AG04450 (cell line): Measurements from ENCODE around the gene RPL37A. TPM values are rescaled to one million over a fixed set of nuclear protein-coding genes. Genes with fewer than 3 reads are reported as not detected.

ENCODE experiments used
- CTCF ChIA-PET: fragments of 300-600, 350-600 bp; formaldehyde crosslinking; extraction: SDS; loops from one replicate; lab custom pipeline; 2022; ENCODE audit warnings: antibody characterized with exemption, inconsistent platforms; lab: Charles Lee
- POLR2A ChIA-PET: fragments of 350-600 bp; formaldehyde crosslinking; extraction: SDS; loops from one replicate; lab custom pipeline; 2021; ENCODE audit warnings: antibody characterized with exemption, inconsistent platforms; lab: Yijun Ruan, JAX
- DNase-seq: peaks from one replicate; pipeline ENCODE4 v3.0.0-alpha.2; 2011; ENCODE audit warnings: low read depth, low spot score
- H3K27ac ChIP-seq: one replicate; pipeline ENCODE4 v1.5.1; 2012; ENCODE audit warnings: low read depth, low read length, control low read depth
- H3K27me3 ChIP-seq: one replicate; pipeline ENCODE4 v1.6.0; 2012; ENCODE audit warnings: low read length; ENCODE audit not compliant: control insufficient read depth, insufficient read depth
- H3K4me3 ChIP-seq: 2 replicates; pipeline ENCODE4 v1.5.1; 2011; ENCODE audit warnings: mild to moderate bottlenecking, low read depth, low read length, control low read depth
- H3K9me3 ChIP-seq: 2 replicates; pipeline ENCODE4 v1.5.1; 2012; ENCODE audit warnings: low read length; ENCODE audit not compliant: control insufficient read depth, insufficient read depth
- polyA plus RNA-seq: library from polyadenylated mRNA; depleted of rRNA; stranded (reverse); fragments of >200 nt; gene quantifications from 2 replicates; pipeline ENCODE4 v1.2.3, GENCODE V29; 2011
- TF ChIP-seq, protein P1 (sequence below): IDR thresholded peaks from 2 replicates; pipeline ENCODE4 v1.5.1; 2011; ENCODE audit warnings: low read depth, low read length, control low read depth, inconsistent platforms

Gene RPL37A
- polyA plus RNA-seq, 1 experiment, result 3,563 TPM

- TF ChIP-seq, protein P1, sequence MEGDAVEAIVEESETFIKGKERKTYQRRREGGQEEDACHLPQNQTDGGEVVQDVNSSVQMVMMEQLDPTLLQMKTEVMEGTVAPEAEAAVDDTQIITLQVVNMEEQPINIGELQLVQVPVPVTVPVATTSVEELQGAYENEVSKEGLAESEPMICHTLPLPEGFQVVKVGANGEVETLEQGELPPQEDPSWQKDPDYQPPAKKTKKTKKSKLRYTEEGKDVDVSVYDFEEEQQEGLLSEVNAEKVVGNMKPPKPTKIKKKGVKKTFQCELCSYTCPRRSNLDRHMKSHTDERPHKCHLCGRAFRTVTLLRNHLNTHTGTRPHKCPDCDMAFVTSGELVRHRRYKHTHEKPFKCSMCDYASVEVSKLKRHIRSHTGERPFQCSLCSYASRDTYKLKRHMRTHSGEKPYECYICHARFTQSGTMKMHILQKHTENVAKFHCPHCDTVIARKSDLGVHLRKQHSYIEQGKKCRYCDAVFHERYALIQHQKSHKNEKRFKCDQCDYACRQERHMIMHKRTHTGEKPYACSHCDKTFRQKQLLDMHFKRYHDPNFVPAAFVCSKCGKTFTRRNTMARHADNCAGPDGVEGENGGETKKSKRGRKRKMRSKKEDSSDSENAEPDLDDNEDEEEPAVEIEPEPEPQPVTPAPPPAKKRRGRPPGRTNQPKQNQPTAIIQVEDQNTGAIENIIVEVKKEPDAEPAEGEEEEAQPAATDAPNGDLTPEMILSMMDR, result no peak
- Histone ChIP-seq H3K27me3 (no peaks in the 10 kb centered on the region), H3K9me3 (peaks cover 16% of the 10 kb centered on the region), H3K4me3 (no peak overlapping the region), H3K27ac (no peak overlapping the region)
- POLR2A ChIA-PET, result no interaction called here
- CTCF ChIA-PET, result interaction anchor here (0.9 kb wide), 1 partner anchor 241 kb away, joined by 4 read pairs; no protein-coding TSS in a partner anchor
- DNase-seq, result no peak
Measured at GRCh38 chr2:216463148-216463547, 35.5 kb upstream of the RPL37A start.

- Histone ChIP-seq H3K9me3 (peaks cover 16% of the 10 kb centered on the region), H3K27me3 (no peaks in the 10 kb centered on the region), H3K4me3 (no peak overlapping the region), H3K27ac (no peak overlapping the region)
- ChIA-PET POLR2A (no interaction called here), CTCF (no interaction called here)
- DNase-seq, result no peak
- TF ChIP-seq, protein P1, result no peak
Measured at GRCh38 chr2:216464104-216464720, 34.4 kb upstream of the RPL37A start.

DNA sequence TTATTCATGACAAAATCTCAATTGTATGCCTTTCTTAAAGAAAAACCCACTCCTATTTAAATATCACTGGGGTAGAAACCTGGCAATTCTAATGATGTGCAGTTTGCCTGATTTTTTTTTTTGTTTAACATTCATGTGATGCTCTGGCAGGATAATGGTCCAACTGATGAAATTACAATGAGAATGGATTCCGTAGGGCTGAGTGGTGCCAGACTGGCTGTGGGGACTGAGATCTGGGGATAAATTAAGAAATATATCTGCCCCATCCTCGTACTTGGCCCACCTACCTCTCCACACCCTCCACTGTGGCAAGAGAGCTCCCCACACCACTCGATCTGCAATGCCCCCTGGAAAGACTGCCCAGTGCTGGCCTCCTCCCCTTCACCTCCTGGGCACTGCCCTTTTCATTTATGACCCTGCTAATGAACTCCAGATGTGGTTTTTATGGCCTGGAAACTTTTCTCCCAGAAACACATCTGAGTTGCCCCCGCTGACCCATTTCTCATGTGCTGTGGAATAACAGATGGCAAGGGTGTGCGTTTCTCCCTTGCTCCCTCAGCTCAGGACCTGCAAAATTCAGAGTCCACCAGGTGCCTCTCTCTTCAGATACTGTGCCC lies 33.0 kb upstream of the RPL37A start:
- TF ChIP-seq, protein P1, result no peak
- Histone ChIP-seq H3K9me3 (peaks cover 16% of the 10 kb centered on the region), H3K4me3 (no peak overlapping the region), H3K27ac (no peak overlapping the region), H3K27me3 (no peaks in the 10 kb centered on the region)
- ChIA-PET CTCF (no interaction called here), POLR2A (no interaction called here)
- no peak for DNase-seq

- TF ChIP-seq, protein P1, result no peak
- no peak for DNase-seq
- ChIA-PET CTCF (no interaction called here), POLR2A (no interaction called here)
- Histone ChIP-seq H3K27me3 (no peaks in the 10 kb centered on the region), H3K4me3 (no peak overlapping the region), H3K9me3 (peaks cover 9% of the 10 kb centered on the region), H3K27ac (no peak overlapping the region)
Measured at GRCh38 chr2:216467845-216468244, 30.8 kb upstream of the RPL37A start.

DNA sequence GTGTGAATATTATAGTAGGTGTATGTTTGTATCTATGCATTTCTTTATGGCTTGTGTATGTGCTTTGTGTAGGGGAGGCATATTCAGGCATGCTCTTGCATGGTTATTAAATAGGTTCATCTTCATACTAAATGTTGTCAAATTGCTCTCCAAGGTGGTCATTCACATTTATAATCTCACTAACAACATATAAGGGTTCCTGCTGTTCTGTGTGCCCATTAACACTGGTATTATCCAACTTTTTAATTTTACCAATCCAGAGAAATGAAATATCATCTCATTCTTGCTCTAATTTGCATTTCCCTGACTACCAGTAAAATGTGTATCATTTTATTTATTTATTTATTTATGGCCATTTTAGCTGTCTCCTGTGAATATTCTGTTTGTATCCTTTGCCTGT lies 29.0 kb upstream of the RPL37A start:
- Histone ChIP-seq H3K27ac (no peak overlapping the region), H3K9me3 (no peaks in the 10 kb centered on the region), H3K4me3 (no peak overlapping the region), H3K27me3 (no peaks in the 10 kb centered on the region)
- ChIA-PET POLR2A (no interaction called here), CTCF (interaction anchor here (0.5 to 1.0 kb wide), 3 partner anchors 9 to 198 kb away, joined by 3 read pairs; no protein-coding TSS in a partner anchor)
- DNase-seq, result no peak
- TF ChIP-seq, protein P1, result no peak
